T-helper 2 cell treated with Interferon-gamma antibody and Interleukin-4, amounts not matched to agents 5 μg/mL and 100 μg/mL, for 36 hours (primary cell): ENCODE results near the gene SLC9A8.

Experiments
- DNase-seq: peaks from one replicate; pipeline ENCODE4 v3.0.0; 2021; ENCODE audit warnings: low spot score
- H3K27ac Mint-ChIP-seq: one replicate; pipeline ENCODE4 v1.8.0; 2021; ENCODE audit warnings: mild to moderate bottlenecking, mixed read lengths
- H3K27me3 Mint-ChIP-seq: one replicate; pipeline ENCODE4 v1.8.0; 2021; ENCODE audit warnings: low read depth, mixed read lengths
- H3K36me3 Mint-ChIP-seq: one replicate; pipeline ENCODE4 v1.8.0; 2021; ENCODE audit warnings: low read depth, mixed read lengths
- H3K4me1 Mint-ChIP-seq: one replicate; pipeline ENCODE4 v1.8.0; 2021; ENCODE audit warnings: low read depth, mixed read lengths
- H3K4me3 Mint-ChIP-seq: one replicate; pipeline ENCODE4 v1.8.0; 2022; ENCODE audit warnings: mild to moderate bottlenecking, moderate library complexity, mixed read lengths
- H3K9me3 Mint-ChIP-seq: one replicate; pipeline ENCODE4 v1.8.0; 2021; ENCODE audit warnings: mixed read lengths

The SLC9A8 gene

DNA sequence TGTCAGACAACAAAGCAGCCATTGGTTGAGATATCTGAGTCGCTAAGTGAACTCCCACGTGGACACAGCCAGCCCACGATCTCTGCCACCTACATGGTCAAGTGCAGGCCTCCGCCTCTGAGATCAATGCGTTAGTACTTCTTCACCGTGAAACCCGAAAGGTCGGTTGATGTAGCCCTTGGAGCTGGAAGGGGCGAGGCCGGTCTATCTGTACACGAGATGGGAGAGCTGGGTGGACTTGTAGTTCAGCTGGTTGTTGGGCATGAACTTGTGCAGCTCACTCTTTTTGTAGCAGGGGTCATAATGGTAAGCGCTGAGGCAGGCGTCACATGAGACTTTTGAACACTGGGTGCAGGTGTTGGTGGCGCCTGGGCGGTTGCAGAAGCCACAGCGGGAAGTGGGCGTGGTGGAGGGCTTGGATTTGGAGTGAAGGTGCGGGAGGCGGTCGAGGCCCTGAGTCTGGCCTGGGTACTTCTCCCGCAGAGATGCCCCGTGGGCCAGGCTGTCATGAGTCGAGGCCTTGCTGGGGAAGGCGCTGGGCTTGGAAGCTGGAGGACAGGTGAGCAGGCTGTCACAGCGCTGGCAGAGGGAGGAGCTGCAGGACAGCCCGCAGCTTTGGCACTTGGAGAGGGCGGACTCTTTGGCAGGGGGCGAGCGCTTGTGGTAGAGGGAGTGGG lies 92.9 kb downstream of the SLC9A8 start:
- Mint-ChIP-seq H3K9me3 (no peaks in the 10 kb centered on the region), H3K36me3 (peaks cover 21% of the 10 kb centered on the region), H3K27ac (no peak overlapping the region), H3K4me3 (no peak overlapping the region), H3K27me3 (no peaks in the 10 kb centered on the region), H3K4me1 (no peaks in the 10 kb centered on the region)
- no peak for DNase-seq

DNA sequence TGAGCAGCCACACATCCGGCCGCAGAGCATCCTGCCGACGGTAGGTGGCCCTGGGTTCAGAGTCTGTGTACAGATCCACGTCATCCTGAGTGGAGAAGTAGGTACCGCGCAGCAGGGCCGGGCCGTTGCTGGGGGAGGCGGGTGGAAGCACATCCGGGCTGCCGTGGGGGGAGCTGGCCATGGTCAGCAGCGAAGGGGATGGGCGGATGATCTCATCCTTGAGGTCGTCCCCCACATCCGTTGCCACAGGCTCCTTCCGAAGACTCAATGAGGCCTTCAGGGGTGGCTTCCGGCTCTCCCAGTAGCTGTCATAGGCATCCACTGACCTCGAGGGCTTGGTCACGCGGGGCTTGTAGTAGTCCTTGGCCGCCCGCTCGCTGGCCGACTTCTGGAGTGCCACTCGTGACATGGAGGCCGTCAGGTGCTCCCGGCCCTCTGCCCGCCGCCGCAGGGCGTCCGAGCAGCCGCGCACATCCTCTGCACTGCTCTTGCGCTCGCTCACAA lies 93.5 kb downstream of the SLC9A8 start:
- Mint-ChIP-seq H3K36me3 (peaks cover 21% of the 10 kb centered on the region), H3K4me1 (no peaks in the 10 kb centered on the region), H3K27ac (no peak overlapping the region), H3K4me3 (no peak overlapping the region), H3K9me3 (no peaks in the 10 kb centered on the region), H3K27me3 (no peaks in the 10 kb centered on the region)
- DNase-seq, result no peak

DNA sequence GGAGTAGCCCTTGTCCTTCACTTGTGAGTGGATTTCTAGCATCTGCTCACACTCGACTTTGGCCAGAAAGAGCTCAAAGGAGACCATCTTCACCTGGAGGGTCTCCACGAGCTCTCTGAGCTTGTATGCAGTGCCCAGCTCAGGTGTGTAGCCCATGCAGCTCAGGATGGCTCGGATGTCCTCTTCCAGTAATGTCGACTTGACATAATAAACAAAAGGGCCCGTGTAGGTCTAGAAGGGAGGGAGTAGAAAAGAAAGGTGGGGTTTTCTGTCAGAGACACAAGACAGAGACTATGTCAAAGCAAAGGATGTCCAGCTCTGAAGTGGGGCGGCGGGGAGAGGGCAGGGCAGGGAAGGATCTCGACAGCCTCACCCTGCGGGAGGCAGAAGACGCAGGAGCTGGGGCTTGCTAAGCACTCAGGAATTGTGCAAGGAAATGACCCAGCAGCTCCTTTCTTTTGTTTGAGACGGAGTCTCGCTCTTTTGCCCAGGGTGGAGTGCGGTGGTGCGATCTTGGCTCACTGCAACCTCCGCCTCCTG lies 94.1 kb downstream of the SLC9A8 start:
- Mint-ChIP-seq H3K27ac (no peak overlapping the region), H3K27me3 (no peaks in the 10 kb centered on the region), H3K9me3 (no peaks in the 10 kb centered on the region), H3K4me1 (no peaks in the 10 kb centered on the region), H3K4me3 (no peak overlapping the region), H3K36me3 (peaks cover 21% of the 10 kb centered on the region)
- DNase-seq, result no peak

DNA sequence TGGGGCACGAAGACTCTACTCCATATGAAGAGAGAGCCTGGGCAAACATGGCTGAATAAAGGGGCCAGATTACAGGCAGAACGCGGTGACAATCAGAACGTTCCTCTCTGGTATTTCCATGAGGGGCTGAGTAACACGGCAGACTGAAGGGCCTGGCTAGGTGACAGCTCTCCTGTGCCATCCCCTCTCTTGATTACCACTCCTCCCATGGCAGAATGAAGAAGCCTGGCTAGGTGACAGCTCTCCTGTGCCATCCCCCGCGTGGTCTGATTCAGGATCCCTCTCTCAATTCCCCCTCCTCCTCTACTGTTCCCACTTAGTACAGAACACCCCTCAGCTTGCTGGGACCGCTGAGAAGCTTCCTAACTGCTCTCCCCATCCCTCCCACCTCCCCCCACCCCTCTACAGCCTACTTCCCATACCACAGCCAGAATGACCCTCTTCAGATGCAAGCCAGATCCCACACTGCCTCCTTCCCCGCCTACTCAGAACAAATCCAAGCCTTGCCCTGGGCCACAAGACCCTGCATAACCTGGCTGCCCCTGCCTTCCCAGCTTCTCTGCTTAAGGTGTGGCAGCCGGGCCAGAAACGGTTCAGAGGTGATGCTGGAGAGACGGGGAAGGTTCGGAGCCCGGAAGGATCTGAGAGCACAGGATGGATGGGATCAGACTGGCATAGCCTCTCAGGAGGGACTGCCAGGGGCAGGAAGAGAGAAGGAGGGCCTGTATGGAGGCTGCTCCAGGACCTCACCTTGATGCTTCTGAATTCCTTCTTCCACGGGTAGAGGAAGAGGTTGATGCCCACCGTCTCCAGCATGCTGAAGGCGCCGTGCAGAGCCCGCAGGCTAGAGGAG lies 95.0 kb downstream of the SLC9A8 start:
- no peak overlapping the region for H3K4me3 Mint-ChIP-seq
- peaks cover 21% of the 10 kb centered on the region for H3K36me3 Mint-ChIP-seq
- no peaks in the 10 kb centered on the region for H3K9me3 Mint-ChIP-seq
- H3K27me3 Mint-ChIP-seq, result no peaks in the 10 kb centered on the region
- no peak overlapping the region for H3K27ac Mint-ChIP-seq
- H3K4me1 Mint-ChIP-seq, result no peaks in the 10 kb centered on the region
- DNase-seq, result no peak

DNA sequence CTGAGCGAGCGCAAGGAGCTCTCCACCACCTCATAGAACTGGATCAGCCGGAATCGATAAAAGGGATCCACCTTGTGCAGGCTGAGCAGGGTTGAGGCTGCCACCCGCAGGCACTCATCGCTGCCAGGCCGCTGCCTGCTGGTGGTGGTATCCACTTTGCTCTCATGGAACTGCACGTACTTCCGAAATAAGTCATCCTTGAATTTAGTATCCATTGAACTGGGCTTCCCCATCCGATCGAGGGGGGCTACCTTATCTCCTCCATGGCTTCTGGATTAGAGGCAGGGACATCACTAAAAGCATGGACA lies 95.6 kb downstream of the SLC9A8 start:
- Mint-ChIP-seq H3K27ac (no peak overlapping the region), H3K36me3 (peaks cover 21% of the 10 kb centered on the region), H3K4me3 (no peak overlapping the region), H3K9me3 (no peaks in the 10 kb centered on the region), H3K27me3 (no peaks in the 10 kb centered on the region), H3K4me1 (no peaks in the 10 kb centered on the region)
- no peak for DNase-seq

DNA sequence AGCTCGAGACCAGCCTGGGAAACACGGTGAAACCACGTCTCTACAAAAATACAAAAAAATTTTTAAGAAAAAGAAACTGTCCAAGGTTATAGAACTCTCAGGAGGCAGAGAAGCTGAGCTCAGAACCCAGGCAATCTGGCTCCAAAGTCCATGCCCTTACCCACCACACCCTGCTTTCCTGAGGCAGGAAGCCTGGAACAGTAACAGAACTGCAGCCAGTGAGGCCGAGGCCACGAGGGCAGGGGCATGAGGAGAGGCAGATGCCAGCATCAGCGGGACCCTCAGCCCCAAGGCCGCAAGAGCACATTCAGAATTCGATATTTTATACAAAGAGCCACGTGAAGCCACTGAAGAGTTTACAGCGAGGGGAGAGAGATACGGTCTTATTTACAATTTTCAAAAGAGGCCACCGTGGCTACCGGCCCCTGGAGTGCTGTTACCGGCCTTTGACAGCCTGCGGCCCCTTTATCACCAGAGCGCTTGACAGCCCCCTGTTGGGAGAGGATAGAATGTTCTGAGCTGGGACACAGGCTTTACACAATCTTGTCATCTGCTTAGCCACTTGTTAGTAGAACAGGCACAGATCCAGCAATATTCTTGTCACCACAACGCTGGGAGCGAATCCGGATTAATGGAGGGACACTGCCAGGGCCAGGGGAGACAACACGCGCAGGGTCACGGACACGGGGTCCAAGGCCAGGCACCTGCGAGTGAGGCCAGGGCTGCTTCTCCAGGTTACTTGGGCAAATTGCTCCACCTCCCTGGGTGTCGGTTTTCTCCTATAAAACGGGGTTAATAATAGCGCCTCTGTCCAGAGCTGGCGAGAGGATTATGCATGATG lies 97.1 kb downstream of the SLC9A8 start:
- Mint-ChIP-seq H3K36me3 (peaks cover 17% of the 10 kb centered on the region), H3K9me3 (no peaks in the 10 kb centered on the region), H3K4me1 (peaks cover 12% of the 10 kb centered on the region), H3K4me3 (no peak overlapping the region), H3K27ac (peak overlapping the region; percentile 58), H3K27me3 (no peaks in the 10 kb centered on the region)
- DNase-seq, result no peak

DNA sequence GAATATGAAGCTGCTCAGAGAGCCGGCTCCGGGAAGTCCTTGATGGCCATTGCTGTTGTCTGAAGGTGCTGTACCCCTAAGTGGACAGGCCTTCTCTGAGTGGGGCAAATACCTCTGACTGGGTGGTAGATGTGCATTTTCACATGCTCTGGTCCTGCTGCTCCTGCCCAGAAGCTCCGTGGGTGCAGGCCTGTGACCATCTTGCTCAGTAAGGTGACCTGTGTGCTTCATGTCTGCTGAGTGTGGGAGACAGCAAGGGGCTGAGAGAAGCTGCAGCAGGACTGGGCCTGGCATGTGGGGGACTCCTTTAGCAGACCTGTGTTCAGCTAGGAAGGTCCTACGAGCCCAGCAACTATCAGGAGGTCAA lies 97.7 kb downstream of the SLC9A8 start:
- Mint-ChIP-seq H3K4me1 (peaks cover 12% of the 10 kb centered on the region), H3K9me3 (no peaks in the 10 kb centered on the region), H3K36me3 (peaks cover 13% of the 10 kb centered on the region), H3K4me3 (no peak overlapping the region), H3K27me3 (no peaks in the 10 kb centered on the region), H3K27ac (no peak overlapping the region)
- DNase-seq, result no peak

DNA sequence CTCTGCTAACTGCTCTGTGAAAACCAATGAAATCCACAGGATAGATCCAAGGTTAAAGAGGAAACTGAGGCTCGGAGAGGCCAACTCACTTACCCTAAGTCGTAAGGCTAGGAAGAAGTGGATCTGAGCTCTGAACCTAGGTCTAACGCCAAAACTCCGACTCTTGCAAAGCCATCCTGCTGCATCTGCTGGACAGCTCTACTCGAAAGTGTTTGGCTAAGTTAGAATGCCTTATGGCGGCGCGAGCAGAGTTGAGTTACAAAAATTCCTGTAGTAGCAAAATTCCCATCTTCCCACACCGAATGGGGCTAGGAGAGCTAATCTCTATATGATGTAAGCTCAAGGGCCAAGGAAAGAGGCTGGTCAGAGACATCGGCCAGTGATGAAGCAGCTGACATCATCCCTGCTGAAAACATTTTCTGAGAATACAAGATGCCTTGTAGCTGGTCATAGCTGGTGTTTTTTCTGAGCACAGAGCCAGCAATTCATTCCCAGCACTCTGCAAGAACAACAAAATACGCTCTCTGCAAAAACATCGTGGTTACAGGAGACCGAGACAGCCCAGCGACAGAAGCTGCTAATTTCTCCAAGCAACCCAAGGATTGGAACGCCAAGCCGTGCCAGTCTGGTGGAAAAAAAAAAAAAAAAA lies 100.9 kb downstream of the SLC9A8 start:
- Mint-ChIP-seq H3K36me3 (no peaks in the 10 kb centered on the region), H3K9me3 (no peaks in the 10 kb centered on the region), H3K4me3 (peak overlapping the region; percentile 93), H3K27me3 (no peaks in the 10 kb centered on the region), H3K4me1 (peaks cover 19% of the 10 kb centered on the region), H3K27ac (no peak overlapping the region)
- DNase-seq, result no peak

DNA sequence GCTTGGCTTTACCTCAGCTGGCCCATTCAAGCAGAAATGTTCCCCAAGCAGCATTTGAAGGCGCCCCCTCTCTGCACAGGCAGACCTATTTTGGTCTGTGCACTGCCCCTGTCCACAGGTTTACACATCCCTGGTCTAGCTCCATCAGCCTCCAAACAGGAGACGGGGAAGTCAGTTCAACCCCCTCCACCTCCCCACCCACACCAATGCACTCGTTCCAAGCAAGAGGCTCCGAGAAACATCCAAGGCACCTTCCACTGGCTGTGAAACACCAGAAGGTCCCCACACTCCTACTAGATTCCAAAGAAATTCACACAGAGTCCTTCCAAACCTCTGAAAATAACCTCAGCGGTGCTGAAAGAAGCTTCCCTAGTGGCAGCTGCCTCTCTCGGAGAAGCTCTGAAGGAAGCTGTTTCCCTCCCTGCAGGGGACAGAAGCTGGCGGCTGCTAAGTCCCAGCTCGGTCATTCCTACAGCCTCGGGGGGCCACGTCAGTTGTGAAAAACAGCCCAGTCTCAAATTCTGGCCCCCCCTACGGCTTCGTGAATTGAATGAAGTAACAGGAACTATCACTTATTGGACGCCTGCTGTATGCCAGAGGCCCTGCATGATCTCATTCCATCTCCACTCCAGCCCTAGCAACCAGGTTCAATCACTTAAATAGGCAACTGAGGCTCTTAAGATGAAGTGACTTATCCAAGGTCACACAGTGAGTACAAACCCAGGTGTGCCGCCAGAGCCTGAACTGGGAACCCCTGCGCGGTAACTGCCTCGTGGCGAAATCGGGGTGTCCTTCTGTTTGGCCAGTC lies 101.9 kb downstream of the SLC9A8 start:
- H3K4me3 Mint-ChIP-seq, result peak overlapping the region; percentile 93
- peaks cover 19% of the 10 kb centered on the region for H3K4me1 Mint-ChIP-seq
- no peak for DNase-seq
- no peaks in the 10 kb centered on the region for H3K36me3 Mint-ChIP-seq
- peak overlapping the region; percentile 86 for H3K27ac Mint-ChIP-seq
- no peaks in the 10 kb centered on the region for H3K27me3 Mint-ChIP-seq
- no peaks in the 10 kb centered on the region for H3K9me3 Mint-ChIP-seq

DNA sequence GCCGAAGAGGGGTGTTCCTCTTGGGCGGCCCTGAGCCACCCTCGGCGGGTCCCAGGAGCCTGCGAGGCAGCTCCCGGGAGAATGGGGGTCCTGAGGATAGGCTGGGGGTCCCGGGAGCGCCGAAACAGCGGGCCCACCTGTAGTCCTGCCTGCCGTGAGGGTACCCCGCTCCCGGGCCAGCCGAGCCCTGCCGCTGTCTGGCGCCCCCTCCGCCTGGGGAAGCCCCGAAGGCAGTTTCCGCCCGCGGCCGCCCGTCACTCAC lies 102.4 kb downstream of the SLC9A8 start:
- no peak for DNase-seq
- no peaks in the 10 kb centered on the region for H3K27me3 Mint-ChIP-seq
- peak overlapping the region; percentile 93 for H3K4me3 Mint-ChIP-seq
- H3K9me3 Mint-ChIP-seq, result no peaks in the 10 kb centered on the region
- no peaks in the 10 kb centered on the region for H3K36me3 Mint-ChIP-seq
- H3K4me1 Mint-ChIP-seq, result peaks cover 19% of the 10 kb centered on the region
- H3K27ac Mint-ChIP-seq, result peak overlapping the region; percentile 100

DNA sequence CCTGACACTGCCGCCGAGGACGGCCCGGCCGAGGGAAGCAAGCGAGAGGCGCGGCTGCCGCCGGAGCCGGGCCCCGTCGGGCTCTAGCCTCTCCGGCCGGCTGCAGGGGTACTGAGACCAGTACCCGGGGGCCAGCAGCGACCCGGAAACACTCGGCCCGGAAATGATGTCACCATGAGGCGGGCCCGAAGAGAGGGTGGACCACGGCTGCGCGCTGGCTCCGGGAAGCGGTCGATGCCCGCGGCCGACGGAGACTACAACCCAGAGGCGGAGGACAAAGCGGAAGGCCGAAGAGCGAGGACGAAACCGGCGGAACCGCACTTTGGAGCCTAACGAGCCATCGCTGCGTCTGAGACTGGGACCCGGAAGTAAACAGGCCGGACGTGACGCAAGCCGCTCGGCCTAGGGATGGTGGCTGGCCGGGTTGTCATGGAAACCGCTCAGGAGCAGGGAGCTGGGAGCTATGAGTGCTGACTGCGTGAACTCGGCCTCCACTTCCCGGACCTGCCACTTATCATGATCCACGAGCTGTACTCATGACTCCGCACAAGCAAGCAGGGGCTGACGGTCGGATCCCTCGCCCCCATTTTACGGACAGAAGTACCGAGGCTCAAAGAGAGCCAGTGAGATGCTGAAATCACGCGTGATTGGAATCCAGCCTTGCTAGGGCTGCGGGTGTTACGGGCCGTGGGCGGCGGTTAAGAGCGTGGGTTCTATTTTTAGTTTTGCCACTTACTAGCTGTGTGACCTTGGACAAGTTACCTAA lies 102.9 kb downstream of the SLC9A8 start, which contains the start of gene SPATA2:
Gene SPATA2, minus strand, starts transcription at position 150 of the 766 bp plus-strand sequence. CDS start 7,039 bp downstream, outside the sequence.
- Mint-ChIP-seq H3K9me3 (no peaks in the 10 kb centered on the region), H3K36me3 (no peaks in the 10 kb centered on the region), H3K4me3 (peak within 1 kb of the TSS; percentile 93), H3K4me1 (peaks cover 19% of the 10 kb centered on the region), H3K27ac (peak within 1 kb of the TSS; percentile 100), H3K27me3 (no peaks in the 10 kb centered on the region)
- DNase-seq, result peak; percentile 91

DNA sequence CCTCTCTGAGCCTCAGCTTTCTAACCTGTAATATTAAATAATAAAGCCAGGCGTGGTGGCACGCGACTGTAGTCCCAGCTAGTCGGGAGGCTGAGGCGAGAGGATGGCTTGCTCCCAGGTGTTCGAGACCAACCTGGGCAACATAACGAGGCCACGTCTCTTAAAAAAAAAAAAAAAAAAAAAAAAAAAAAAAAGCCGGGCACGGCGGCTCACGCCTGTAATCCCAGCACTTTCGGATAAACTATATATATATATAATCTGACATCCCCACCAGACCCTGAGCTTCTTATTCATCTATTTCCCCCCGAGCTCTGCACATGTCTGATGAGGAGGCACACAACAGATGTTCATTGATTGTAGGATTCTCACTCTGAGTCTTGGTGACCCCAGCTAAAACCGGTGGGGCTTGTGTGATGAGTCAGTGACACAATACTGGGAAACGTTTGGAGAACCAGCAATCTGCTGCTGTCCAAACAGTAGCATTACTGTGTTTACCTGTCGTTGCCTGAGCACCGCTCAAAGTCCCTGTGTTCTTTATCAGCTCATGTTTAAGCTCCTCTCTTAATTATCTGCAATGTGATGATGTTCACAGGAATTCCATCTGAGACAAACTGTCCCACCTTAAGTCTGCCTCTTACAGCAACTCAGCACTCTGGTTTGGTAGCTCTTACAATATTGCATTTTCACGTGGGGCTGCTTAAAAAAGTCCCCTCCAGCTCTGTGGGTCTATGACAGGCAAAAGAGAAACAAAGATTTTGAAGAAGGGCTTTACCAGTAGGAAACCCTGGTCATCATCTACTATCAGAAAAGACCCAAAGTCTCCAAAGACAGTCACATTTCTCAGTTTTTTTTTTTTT lies 103.7 kb downstream of the SLC9A8 start:
- Mint-ChIP-seq H3K27me3 (no peaks in the 10 kb centered on the region), H3K4me3 (peak overlapping the region; percentile 93), H3K36me3 (no peaks in the 10 kb centered on the region), H3K9me3 (no peaks in the 10 kb centered on the region), H3K4me1 (peaks cover 19% of the 10 kb centered on the region), H3K27ac (peak overlapping the region; percentile 100)
- no peak for DNase-seq
